Measurements from ENCODE around the gene IFFO2.

DNA sequence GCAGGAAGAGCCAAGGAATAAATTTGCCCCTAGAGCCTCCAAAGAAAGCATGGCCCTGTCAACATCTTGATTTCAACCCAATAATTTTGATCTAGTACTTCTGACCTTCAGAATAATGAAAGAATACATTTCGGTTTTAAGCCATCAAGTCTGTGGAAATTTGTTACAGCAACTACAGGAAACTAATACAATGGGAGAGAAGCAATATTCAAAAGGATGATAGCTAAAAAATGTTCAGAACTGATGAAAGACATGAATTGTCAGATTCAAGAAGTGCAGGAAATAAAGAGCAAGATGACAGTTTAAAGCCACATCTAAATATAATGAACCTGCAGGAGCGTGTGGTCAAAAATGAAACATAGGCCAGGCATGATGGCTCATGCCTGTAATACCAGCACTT, 24.8 kb upstream of the IFFO2 start:
- TF ChIP-seq, protein P1, sequence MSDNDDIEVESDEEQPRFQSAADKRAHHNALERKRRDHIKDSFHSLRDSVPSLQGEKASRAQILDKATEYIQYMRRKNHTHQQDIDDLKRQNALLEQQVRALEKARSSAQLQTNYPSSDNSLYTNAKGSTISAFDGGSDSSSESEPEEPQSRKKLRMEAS (IDR thresholded peaks at IDR 0.05): no peak
- TF ChIP-seq RXRA (IDR thresholded peaks at IDR 0.05): no peak

Measured in liver (tissue), 2 donors.